ENCODE results near the gene PARP9.

GRCh38 chr3:122548619-122549018 lies 15.5 kb downstream of the PARP9 start:
- TF ChIP-seq, protein P1, sequence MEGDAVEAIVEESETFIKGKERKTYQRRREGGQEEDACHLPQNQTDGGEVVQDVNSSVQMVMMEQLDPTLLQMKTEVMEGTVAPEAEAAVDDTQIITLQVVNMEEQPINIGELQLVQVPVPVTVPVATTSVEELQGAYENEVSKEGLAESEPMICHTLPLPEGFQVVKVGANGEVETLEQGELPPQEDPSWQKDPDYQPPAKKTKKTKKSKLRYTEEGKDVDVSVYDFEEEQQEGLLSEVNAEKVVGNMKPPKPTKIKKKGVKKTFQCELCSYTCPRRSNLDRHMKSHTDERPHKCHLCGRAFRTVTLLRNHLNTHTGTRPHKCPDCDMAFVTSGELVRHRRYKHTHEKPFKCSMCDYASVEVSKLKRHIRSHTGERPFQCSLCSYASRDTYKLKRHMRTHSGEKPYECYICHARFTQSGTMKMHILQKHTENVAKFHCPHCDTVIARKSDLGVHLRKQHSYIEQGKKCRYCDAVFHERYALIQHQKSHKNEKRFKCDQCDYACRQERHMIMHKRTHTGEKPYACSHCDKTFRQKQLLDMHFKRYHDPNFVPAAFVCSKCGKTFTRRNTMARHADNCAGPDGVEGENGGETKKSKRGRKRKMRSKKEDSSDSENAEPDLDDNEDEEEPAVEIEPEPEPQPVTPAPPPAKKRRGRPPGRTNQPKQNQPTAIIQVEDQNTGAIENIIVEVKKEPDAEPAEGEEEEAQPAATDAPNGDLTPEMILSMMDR (IDR thresholded peaks at IDR 0.05): no peak
- no peak for TF ChIP-seq POLR2A (IDR thresholded peaks at IDR 0.05)
